ENCODE results near the gene SMC1A.

GRCh38 chrX:53429755-53430154, 7.3 kb upstream of the SMC1A start:
- TF ChIP-seq CTCF (IDR thresholded peaks at IDR 0.05) (no peak), POLR2A (IDR thresholded peaks at IDR 0.05) (no peak), EP300 (IDR thresholded peaks at IDR 0.05) (no peak)
